Measurements from ENCODE around the gene FAXDC2. TPM values are rescaled to one million over a fixed set of nuclear protein-coding genes. Genes with fewer than 3 reads are reported as not detected.

FAXDC2 gene
- total and polyA plus RNA-seq, 2 of the 13 experiments (the other 11 are each of a cell fraction or from before 2014, with no cell fraction given), result 4.7 to 58.8 TPM

- peak; percentile 85 for TF ChIP-seq ZBTB25 (CRISPR knock-in tag; IDR thresholded peaks at IDR 0.05)
- TF ChIP-seq ZNF264 (CRISPR knock-in tag; IDR thresholded peaks at IDR 0.05), result peak; percentile 49; the same call in 1 of the 2 replicates
- no peak for TF ChIP-seq FOSL1 (CRISPR knock-in tag; IDR thresholded peaks at IDR 0.05; ENCODE audit: borderline replicate concordance)
- TF ChIP-seq ZNF768 (CRISPR knock-in tag; IDR thresholded peaks at IDR 0.05), result no peak
- TF ChIP-seq ZNF747 (CRISPR knock-in tag; IDR thresholded peaks at IDR 0.05; ENCODE audit: borderline replicate concordance), result peak; percentile 84; the same call in 1 of the 2 replicates
- no peak for TF ChIP-seq ZNF24 (IDR thresholded peaks at IDR 0.05)
- TF ChIP-seq HOXA7 (CRISPR knock-in tag; IDR thresholded peaks at IDR 0.05), result no peak
- TF ChIP-seq TBX2 (CRISPR knock-in tag; IDR thresholded peaks at IDR 0.05; ENCODE audit: borderline replicate concordance), result peak; percentile 100
- TF ChIP-seq, protein P1, sequence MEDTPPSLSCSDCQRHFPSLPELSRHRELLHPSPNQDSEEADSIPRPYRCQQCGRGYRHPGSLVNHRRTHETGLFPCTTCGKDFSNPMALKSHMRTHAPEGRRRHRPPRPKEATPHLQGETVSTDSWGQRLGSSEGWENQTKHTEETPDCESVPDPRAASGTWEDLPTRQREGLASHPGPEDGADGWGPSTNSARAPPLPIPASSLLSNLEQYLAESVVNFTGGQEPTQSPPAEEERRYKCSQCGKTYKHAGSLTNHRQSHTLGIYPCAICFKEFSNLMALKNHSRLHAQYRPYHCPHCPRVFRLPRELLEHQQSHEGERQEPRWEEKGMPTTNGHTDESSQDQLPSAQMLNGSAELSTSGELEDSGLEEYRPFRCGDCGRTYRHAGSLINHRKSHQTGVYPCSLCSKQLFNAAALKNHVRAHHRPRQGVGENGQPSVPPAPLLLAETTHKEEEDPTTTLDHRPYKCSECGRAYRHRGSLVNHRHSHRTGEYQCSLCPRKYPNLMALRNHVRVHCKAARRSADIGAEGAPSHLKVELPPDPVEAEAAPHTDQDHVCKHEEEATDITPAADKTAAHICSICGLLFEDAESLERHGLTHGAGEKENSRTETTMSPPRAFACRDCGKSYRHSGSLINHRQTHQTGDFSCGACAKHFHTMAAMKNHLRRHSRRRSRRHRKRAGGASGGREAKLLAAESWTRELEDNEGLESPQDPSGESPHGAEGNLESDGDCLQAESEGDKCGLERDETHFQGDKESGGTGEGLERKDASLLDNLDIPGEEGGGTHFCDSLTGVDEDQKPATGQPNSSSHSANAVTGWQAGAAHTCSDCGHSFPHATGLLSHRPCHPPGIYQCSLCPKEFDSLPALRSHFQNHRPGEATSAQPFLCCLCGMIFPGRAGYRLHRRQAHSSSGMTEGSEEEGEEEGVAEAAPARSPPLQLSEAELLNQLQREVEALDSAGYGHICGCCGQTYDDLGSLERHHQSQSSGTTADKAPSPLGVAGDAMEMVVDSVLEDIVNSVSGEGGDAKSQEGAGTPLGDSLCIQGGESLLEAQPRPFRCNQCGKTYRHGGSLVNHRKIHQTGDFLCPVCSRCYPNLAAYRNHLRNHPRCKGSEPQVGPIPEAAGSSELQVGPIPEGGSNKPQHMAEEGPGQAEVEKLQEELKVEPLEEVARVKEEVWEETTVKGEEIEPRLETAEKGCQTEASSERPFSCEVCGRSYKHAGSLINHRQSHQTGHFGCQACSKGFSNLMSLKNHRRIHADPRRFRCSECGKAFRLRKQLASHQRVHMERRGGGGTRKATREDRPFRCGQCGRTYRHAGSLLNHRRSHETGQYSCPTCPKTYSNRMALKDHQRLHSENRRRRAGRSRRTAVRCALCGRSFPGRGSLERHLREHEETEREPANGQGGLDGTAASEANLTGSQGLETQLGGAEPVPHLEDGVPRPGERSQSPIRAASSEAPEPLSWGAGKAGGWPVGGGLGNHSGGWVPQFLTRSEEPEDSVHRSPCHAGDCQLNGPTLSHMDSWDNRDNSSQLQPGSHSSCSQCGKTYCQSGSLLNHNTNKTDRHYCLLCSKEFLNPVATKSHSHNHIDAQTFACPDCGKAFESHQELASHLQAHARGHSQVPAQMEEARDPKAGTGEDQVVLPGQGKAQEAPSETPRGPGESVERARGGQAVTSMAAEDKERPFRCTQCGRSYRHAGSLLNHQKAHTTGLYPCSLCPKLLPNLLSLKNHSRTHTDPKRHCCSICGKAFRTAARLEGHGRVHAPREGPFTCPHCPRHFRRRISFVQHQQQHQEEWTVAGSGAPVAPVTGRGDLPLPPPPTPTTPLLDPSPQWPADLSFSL (CRISPR knock-in tag; IDR thresholded peaks at IDR 0.05), result no peak
- no peak for TF ChIP-seq SNAI1 (CRISPR knock-in tag; IDR thresholded peaks at IDR 0.05; ENCODE audit: borderline replicate concordance)
- TF ChIP-seq, protein P2, sequence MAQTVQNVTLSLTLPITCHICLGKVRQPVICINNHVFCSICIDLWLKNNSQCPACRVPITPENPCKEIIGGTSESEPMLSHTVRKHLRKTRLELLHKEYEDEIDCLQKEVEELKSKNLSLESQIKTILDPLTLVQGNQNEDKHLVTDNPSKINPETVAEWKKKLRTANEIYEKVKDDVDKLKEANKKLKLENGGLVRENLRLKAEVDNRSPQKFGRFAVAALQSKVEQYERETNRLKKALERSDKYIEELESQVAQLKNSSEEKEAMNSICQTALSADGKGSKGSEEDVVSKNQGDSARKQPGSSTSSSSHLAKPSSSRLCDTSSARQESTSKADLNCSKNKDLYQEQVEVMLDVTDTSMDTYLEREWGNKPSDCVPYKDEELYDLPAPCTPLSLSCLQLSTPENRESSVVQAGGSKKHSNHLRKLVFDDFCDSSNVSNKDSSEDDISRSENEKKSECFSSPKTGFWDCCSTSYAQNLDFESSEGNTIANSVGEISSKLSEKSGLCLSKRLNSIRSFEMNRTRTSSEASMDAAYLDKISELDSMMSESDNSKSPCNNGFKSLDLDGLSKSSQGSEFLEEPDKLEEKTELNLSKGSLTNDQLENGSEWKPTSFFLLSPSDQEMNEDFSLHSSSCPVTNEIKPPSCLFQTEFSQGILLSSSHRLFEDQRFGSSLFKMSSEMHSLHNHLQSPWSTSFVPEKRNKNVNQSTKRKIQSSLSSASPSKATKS (CRISPR knock-in tag; IDR thresholded peaks at IDR 0.05), result peak; percentile 51; the same call in 1 of the 2 replicates
- peak; percentile 25; the same call in 1 of the 2 replicates for TF ChIP-seq UBTF (CRISPR knock-in tag; IDR thresholded peaks at IDR 0.05)
- no peak for TF ChIP-seq ZEB1 (IDR thresholded peaks at IDR 0.05; ENCODE audit: insufficient replicate concordance, low read depth)
- TF ChIP-seq HHEX (CRISPR knock-in tag; IDR thresholded peaks at IDR 0.05), result peak; percentile 83
- no peak for TF ChIP-seq NRL (CRISPR knock-in tag; IDR thresholded peaks at IDR 0.05; ENCODE audit: borderline replicate concordance)
- TF ChIP-seq CENPX (CRISPR knock-in tag; IDR thresholded peaks at IDR 0.05), result no peak
Measured at GRCh38 chr5:154842689-154843530, 7.5 kb downstream of the FAXDC2 start (continued).

All from HepG2 (cell line).